C4-2B (cell line): ENCODE data around the gene PCDHGB4.

Experiments used
- ZFX ChIP-seq: fragments of 450-650 bp; IDR thresholded peaks from 2 replicates; pipeline ENCODE4 v1.6.1; 2017
- TF ChIP-seq, protein P1 (sequence below): fragments of 450-650 bp; conservative IDR thresholded peaks from 2 replicates; pipeline ENCODE4 v1.5.1; 2017; ENCODE audit warnings: mild to moderate bottlenecking

DNA sequence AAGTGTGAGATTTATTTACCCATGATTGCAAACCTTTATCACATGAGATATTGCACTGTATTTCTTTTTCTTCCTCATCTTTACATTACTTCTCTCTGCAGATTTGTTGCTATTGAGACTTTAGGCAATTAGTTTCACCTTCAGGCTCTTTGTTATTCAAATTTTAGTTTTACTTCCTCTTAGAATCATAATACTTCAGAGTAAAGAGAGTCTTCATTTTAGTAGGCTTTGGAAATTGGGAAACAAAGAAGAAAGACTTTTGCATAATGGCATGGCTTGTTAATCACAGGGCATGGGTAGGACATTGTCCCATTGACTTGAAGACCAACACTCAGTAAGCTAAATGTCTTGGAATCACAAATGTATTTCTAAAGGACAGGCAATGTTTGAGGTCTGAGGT is 24.8 kb upstream of the PCDHGB4 start:
- TF ChIP-seq, protein P1, sequence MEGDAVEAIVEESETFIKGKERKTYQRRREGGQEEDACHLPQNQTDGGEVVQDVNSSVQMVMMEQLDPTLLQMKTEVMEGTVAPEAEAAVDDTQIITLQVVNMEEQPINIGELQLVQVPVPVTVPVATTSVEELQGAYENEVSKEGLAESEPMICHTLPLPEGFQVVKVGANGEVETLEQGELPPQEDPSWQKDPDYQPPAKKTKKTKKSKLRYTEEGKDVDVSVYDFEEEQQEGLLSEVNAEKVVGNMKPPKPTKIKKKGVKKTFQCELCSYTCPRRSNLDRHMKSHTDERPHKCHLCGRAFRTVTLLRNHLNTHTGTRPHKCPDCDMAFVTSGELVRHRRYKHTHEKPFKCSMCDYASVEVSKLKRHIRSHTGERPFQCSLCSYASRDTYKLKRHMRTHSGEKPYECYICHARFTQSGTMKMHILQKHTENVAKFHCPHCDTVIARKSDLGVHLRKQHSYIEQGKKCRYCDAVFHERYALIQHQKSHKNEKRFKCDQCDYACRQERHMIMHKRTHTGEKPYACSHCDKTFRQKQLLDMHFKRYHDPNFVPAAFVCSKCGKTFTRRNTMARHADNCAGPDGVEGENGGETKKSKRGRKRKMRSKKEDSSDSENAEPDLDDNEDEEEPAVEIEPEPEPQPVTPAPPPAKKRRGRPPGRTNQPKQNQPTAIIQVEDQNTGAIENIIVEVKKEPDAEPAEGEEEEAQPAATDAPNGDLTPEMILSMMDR, result no peak
- TF ChIP-seq ZFX, result no peak
